Upper lobe of right lung (tissue), 1 donor: Measurements from ENCODE around the gene APP. TPM values are rescaled to one million over a fixed set of nuclear protein-coding genes. Genes with fewer than 3 reads are reported as not detected.

Experiments
- ATAC-seq: fragments of 200-7000 bp; cut with Tn5 transposase; one replicate; pipeline ENCODE4 v1.9.1; 2020; ENCODE audit warnings: mild to moderate bottlenecking, moderate library complexity
- DNase-seq: peaks from one replicate; pipeline ENCODE4 v3.0.0-alpha.2; 2020
- H3K27ac ChIP-seq: fragments of 200-600 bp; one replicate; pipeline ENCODE4 v1.8.0; 2022
- H3K27me3 ChIP-seq: fragments of 200-600 bp; one replicate; pipeline ENCODE4 v1.8.0; 2022; ENCODE audit warnings: mild to moderate bottlenecking
- H3K36me3 ChIP-seq: fragments of 200-600 bp; one replicate; pipeline ENCODE4 v1.8.0; 2022
- H3K4me1 ChIP-seq: fragments of 200-600 bp; one replicate; pipeline ENCODE4 v1.8.0; 2022
- H3K4me3 ChIP-seq: fragments of 200-600 bp; one replicate; pipeline ENCODE4 v1.8.0; 2022; ENCODE audit warnings: mild to moderate bottlenecking
- H3K9me3 ChIP-seq: fragments of 200-600 bp; one replicate; pipeline ENCODE4 v1.8.0; 2022
- CTCF ChIP-seq: fragments of 200-600 bp; IDR thresholded peaks from one replicate; pipeline ENCODE4 v1.8.0; 2022; ENCODE audit warnings: antibody characterized with exemption
- intact Hi-C: fragments of 100-400 bp; cut with DNase I; formaldehyde crosslinking; loops from one replicate; pipeline ENCODE4 v1.11.0; 2022
- total RNA-seq: library from RNA; stranded (reverse); fragmentation: NEBNext Ultra II Directional; extraction: Animal tissue kit (Norgen Biotek cat#: 25700); gene quantifications from one replicate; pipeline ENCODE4 v1.2.1, GENCODE V29; 2021
- donor health status: DM: no; HTN: yes; CAD: no; lungs with severe emphysema.

The APP gene
- total RNA-seq, 1 donor from 2014 or later: 480 TPM

DNA sequence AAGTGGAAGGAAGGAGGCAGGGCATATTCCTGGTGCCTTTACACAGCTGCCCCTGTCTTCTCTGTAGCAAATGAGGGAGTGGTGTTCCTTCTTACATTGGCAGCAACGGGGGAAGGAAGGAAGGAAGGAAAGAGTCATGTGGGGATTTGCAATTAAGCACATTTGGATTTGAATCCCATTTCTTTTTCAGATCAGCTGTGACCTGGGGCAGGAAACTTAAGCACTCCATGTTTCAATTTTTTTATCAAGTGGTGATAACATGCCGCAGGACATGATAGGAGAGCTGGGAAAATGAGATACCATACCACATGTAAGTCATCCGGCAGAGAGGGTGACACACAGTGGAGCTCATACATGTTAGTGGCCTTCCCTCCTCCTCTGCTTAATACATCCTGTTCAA, 186.8 kb downstream of the APP start:
- H3K27ac ChIP-seq: no peak overlapping the region
- H3K9me3 ChIP-seq: no peaks in the 10 kb centered on the region
- peak; percentile 49 for ATAC-seq
- intact Hi-C loops: no loop called here
- H3K4me1 ChIP-seq: peaks cover 3% of the 10 kb centered on the region
- DNase-seq: no peak
- TF ChIP-seq CTCF: no peak
- peaks cover 17% of the 10 kb centered on the region for H3K36me3 ChIP-seq
- no peaks in the 10 kb centered on the region for H3K27me3 ChIP-seq
- no peak overlapping the region for H3K4me3 ChIP-seq

DNA sequence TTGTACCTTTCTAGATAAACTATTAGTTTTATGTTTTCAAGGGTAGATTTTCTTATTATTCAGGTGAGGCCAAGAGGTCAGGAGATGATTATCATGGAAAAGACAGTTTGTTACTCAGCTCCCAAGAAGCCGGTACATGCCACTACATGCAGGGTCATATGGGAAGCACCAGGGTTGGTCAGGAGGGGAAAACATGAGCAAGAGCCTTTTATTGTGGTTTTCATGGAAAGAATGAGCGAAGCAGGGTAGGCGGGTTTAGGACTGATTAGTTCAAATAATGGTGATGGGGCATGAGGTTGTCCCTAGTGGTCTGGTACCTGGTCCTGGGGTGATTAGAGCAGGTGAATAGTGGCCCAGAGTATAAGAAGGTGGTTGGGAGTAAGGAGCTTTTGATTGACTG, 189.9 kb downstream of the APP start:
- ATAC-seq (no peak), DNase-seq (no peak)
- Histone ChIP-seq H3K36me3 (peaks cover 27% of the 10 kb centered on the region), H3K4me1 (peaks cover 3% of the 10 kb centered on the region), H3K4me3 (no peak overlapping the region), H3K27ac (no peak overlapping the region), H3K9me3 (no peaks in the 10 kb centered on the region), H3K27me3 (no peaks in the 10 kb centered on the region)
- intact Hi-C loops: no loop called here
- no peak for TF ChIP-seq CTCF

GRCh38 chr21:25979845-25980616, 190.5 kb downstream of the APP start:
- Histone ChIP-seq H3K4me1 (peaks cover 3% of the 10 kb centered on the region), H3K27me3 (no peaks in the 10 kb centered on the region), H3K36me3 (peaks cover 34% of the 10 kb centered on the region), H3K4me3 (no peak overlapping the region), H3K9me3 (no peaks in the 10 kb centered on the region), H3K27ac (no peak overlapping the region)
- ATAC-seq: no peak
- TF ChIP-seq CTCF: no peak
- intact Hi-C loops: no loop called here
- no peak for DNase-seq

- Histone ChIP-seq H3K9me3 (no peaks in the 10 kb centered on the region), H3K27ac (no peak overlapping the region), H3K27me3 (no peaks in the 10 kb centered on the region), H3K4me1 (no peaks in the 10 kb centered on the region), H3K36me3 (peaks cover 54% of the 10 kb centered on the region), H3K4me3 (no peak overlapping the region)
- no peak for TF ChIP-seq CTCF
- intact Hi-C loops: no loop called here
- DNase-seq (no peak), ATAC-seq (peak; percentile 47)
Observed at GRCh38 chr21:25977068-25977611, 193.4 kb downstream of the APP start.

- Histone ChIP-seq H3K27me3 (no peaks in the 10 kb centered on the region), H3K4me1 (no peaks in the 10 kb centered on the region), H3K9me3 (no peaks in the 10 kb centered on the region), H3K27ac (no peak overlapping the region), H3K36me3 (peaks cover 39% of the 10 kb centered on the region), H3K4me3 (no peak overlapping the region)
- no peak for ATAC-seq
- TF ChIP-seq CTCF: no peak
- intact Hi-C loops: no loop called here
- DNase-seq: no peak
Observed at GRCh38 chr21:25974964-25975363, 195.6 kb downstream of the APP start.
